HG03175 (cell line): ENCODE results near the gene KIAA1755.

Experiments used
- ATAC-seq: cut with Tn5 transposase; IDR thresholded peaks from one replicate; pipeline ENCODE4 v1.9.1; 2021; ENCODE audit warnings: mild to moderate bottlenecking, moderate library complexity; ENCODE audit not compliant: unreplicated experiment

The KIAA1755 gene

GRCh38 chr20:38222231-38222922 lies 38.2 kb downstream of the KIAA1755 start:
- ATAC-seq = no peak

- no peak for ATAC-seq
Observed at GRCh38 chr20:38221119-38221589, 39.4 kb downstream of the KIAA1755 start.

DNA sequence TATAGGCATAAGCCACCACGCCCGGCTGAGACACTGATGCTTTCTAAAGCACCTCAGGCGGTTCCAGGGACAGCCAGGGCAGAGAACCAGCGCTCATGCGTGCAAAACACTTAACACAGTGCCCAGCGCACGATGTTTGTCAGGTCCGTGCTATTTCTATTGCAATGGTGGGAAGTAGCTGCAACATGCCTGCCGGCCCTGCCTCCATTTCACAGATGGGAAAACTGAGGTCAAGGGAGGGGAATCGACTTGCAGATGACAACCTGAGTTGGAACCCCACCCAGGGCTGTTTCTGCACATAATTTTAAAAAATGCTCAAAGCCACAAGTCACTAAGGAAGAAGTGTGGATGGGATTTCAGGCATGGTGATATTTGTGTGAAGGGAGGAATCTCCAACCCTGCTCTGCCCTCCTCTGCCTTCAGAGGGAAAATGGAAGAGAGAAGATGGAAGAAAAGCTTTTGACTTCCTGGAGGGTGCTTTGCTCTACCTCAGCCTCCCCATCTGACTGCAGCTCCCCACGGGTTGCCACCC lies 39.9 kb downstream of the KIAA1755 start:
- no peak for ATAC-seq

DNA sequence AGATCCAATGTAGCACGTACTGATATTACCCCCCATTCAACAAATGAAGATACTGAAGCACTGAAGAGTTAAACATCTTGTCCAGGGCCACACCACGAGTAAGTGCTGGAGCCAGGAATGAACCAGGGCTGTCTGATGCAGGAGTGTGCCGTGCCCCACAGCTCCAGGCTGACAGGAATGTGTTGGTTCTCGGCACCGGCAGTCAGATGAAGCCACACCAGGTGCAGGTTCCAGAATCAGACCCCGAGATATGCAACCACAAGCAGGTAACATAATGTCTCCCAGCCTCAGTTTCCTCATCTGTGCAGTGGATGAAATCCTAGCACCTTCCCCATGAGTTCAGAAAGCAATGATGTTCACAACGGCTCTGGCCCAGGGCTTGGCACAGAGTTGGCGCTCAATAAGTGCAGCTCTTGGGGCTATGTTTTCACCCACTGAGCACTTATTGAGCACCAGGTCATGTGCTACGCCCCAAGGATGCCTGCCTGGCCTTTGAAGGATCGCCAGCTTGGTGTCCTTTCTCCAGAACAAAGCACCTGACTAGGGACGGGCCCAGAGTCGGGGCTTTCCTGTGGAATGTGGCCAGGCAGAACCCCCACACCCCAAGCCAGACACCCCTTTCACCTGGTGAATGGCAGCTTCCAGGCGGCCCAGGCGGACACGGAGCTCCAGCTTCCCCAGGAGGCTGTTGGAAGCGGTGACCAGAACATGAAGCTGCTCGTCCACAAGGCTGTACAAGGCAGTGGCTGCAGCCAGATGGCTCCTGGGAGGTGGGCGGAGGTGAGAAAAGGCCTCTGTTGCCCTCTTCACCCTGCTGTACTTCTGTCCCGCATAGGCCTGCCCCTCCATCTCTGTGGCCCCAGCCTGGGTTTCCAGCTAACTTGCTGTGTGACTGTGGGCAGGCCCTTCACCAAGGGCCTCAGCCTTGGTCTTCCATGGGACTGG lies 41.3 kb downstream of the KIAA1755 start:
- ATAC-seq = no peak

DNA sequence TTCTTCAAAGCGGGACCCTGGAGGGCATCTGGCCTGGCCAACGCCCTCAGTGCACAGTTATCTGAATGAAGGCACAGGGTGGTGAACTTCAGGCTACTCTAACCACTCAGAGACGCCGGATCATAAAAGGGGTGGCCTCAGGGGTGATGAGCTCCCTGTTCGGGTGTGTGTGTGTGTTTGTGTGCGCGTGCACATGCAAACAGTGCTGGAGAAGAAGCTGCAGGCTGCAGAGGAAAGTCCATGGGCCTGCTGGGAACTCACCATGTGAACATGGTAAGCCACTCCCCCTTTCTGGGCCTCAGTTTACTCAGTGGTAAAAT lies 42.0 kb downstream of the KIAA1755 start:
- ATAC-seq = no peak

- ATAC-seq = no peak
Observed at GRCh38 chr20:38217791-38218565, 42.6 kb downstream of the KIAA1755 start.

GRCh38 chr20:38216746-38217595 lies 43.6 kb downstream of the KIAA1755 start:
- ATAC-seq = no peak

GRCh38 chr20:38216201-38216600 lies 44.3 kb downstream of the KIAA1755 start:
- ATAC-seq = no peak

DNA sequence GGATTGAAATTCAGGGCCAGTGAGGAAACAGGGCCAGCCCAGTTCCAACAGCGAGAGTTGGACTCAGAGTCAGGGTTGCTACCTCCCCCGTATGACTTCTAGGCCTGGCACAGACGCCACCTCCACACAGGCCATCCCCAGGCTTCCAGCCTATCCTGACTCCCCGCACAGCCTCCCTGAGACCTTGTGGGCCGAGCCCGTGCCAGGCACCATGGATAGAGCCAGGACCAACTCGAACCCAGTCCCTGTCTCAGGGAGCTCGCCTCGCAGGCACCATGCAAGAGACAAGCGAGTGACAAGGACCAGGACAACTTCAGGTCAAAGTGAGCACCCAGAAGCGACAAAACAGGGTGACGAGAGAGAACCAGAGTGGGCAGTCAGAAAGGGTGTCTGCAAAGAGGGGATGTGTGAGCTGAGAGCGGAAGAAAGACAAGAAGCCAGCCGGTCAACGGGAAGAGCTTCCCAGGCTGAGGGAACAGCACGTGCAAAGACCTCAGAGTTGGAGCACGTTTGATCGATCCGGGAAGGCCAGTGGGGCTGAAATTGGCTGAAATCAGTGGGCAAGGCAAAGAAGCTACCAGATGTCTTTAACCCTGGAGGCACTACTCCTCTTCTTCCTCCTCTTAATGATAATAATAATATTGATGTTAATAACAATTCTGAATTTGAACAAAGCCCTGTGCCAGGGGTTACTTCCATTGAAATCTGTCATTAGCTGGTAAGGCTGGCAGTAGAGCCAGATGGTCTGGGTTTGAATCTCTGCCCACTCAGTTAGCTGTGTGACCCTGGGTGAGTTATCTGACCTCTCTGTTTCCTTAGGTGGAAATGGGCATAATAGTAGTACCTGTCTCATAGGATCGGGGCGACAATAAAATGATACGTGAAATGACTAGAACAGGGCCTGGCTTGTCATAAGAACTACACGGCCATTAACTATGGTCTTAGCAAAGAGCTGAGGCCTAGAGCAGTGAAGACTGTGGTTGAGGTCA lies 45.0 kb downstream of the KIAA1755 start:
- ATAC-seq = no peak

GRCh38 chr20:38214256-38215193 lies 46.0 kb downstream of the KIAA1755 start:
- ATAC-seq = no peak

DNA sequence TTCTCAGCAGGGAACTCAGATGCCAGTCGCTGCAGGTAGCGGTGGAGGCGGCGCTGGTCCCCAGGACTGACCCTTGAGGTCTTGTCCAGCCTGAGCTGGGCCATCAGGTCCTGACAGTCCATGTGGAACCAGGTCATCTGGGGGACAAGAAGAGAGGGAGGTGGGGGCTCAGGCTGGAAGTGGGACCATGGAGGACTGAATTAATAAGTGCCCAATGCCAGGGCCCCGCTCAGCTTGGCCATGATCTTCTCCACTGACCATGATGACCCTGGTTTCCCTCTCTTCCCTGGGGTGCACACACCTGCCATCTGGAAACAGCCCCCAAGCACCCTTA lies 47.0 kb downstream of the KIAA1755 start:
- ATAC-seq = no peak

DNA sequence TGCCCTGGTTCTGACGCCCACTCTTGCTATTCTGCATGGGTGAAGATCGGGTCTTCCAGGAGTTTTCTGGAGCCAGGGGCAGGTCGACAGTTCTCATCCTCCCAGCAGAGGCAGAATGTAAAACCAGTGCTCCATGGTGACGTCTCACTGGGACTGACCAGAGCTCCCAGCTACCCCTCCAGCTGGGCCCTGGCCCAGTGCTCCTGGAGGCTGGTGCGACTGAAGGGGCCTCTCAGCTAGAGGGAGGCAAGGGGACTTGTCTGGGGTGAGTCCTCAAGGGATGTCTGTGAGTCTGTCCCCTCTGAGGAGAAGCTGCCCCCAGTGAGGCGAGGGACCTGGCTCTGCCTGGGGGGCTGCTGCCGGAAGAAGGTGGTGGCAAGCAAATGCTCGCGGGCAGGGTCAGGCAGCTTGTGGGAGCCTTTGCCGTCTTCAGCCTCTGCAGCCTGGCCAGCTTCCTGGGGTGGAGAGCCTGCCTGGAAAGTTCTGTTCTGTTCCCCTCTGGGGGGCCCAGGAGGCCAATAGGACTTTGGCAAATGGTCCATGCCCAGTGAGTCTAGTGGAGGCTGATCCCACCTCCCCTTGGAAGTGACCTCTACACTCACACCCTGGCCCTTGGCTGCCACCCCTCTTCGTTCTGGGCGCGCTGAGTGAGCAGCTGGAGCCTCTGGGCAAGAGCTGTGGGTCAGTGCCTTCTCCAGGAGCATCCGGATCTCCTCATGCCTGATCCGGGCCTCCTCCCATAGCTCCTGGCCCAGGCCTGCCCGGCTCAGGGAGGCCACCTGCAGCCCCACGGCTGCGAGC lies 47.5 kb downstream of the KIAA1755 start:
- ATAC-seq = no peak

DNA sequence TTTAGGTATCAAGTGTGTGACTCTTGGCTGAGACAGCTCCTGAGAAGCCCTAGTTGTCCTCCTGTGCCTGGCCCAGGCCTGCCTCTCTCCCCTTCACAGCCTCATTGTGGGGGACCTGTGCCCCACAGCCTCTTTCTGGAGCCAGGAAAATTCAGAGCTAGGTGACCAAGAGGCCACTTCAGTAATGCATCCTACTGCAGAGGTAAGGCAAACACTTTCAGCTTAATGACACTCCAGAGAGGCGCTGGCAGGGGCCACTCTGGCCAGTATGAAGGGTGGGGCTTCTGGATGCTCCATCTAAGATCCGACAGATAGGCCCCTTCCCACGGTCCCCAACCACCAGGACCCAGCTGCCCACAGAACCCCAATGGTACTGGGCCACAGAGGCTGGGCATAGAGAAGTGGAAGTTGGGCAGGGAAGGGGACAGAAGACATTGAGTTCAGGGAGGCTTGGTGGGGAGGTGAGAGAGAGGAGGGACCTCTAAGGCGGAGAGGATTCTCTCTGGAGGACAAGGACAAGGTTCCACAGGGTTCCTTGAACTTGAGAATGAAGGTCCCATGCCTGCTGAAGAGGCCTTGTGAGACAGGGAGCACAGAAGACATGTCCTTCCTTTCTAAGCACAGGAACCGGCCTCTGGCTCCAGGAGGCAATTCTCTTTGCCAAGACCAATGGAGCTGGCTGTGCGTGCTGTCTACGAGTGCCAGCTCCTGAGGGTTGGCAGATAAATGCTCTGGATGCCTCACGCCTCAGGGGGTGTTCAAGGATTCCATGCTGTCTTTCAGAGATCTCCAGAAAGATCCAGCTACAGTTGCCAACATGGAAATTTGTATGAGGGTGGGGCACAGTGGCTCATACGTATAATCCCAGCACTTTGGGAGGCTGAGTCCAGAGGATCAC lies 49.1 kb downstream of the KIAA1755 start:
- ATAC-seq = no peak

- ATAC-seq = no peak
Observed at GRCh38 chr20:38210741-38211140, 49.8 kb downstream of the KIAA1755 start.

- ATAC-seq = no peak
Observed at GRCh38 chr20:38209736-38210405, 50.7 kb downstream of the KIAA1755 start.
